AG10803 (cell line): ENCODE results near the gene YIF1A.
A peak's percentile ranks its signal among the peaks of the same experiment; 100 is the strongest.

Experiments
- DNase-seq: peaks from one replicate; pipeline ENCODE4 v3.0.0; 2010; ENCODE audit warnings: low read depth
- H3K4me3 ChIP-seq: 2 replicates; pipeline ENCODE4 v1.5.1; 2011; ENCODE audit warnings: mild to moderate bottlenecking, low read length, control low read depth
- CTCF ChIP-seq: conservative IDR thresholded peaks from 2 replicates; pipeline ENCODE4 v1.5.1; 2011; ENCODE audit warnings: mild to moderate bottlenecking, low read length, control low read depth, inconsistent platforms

YIF1A gene

GRCh38 chr11:66268244-66268951 is 20.5 kb downstream of the YIF1A start, which contains the start of gene RAB1B:
TSS of gene RAB1B (plus strand) at chr11:66268639. CDS start at chr11:66268680, 41 bp downstream.
- H3K4me3 ChIP-seq = peak within 1 kb of the TSS; percentile 99
- no peak for TF ChIP-seq CTCF

GRCh38 chr11:66267379-66268243 is 21.3 kb downstream of the YIF1A start:
- H3K4me3 ChIP-seq = peak overlapping the region; percentile 72
- peak; percentile 83 for DNase-seq
- TF ChIP-seq CTCF = peak; percentile 11; the same call in 1 of the 2 replicates

More at GRCh38 chr11:66268244-66268951, 20.5 kb downstream of the YIF1A start, which contains the start of gene RAB1B:
- peak; percentile 99 for DNase-seq

- DNase-seq = no peak
- peak overlapping the region; percentile 72 for H3K4me3 ChIP-seq
- TF ChIP-seq CTCF = no peak
These were observed 21.9 kb downstream of the YIF1A start for GRCh38 chr11:66267039-66267378.

GRCh38 chr11:66266378-66267038 is 22.4 kb downstream of the YIF1A start:
- TF ChIP-seq CTCF = no peak
- no peak for DNase-seq
- H3K4me3 ChIP-seq = peak overlapping the region; percentile 72

GRCh38 chr11:66265531-66266377 is 23.2 kb downstream of the YIF1A start:
- no peak for TF ChIP-seq CTCF
- no peak for DNase-seq
- no peak overlapping the region for H3K4me3 ChIP-seq

GRCh38 chr11:66264914-66265313 is 24.0 kb downstream of the YIF1A start:
- peak; percentile 20 for TF ChIP-seq CTCF
- no peak overlapping the region for H3K4me3 ChIP-seq
- no peak for DNase-seq
